ENCODE measurements around the gene SH2B2.
"Not testable (repeated sequence)": the region's sequence is repeated elsewhere in the genome, so short reads cannot be mapped to it uniquely, and the experiment has no call there.

Gene SH2B2

DNA sequence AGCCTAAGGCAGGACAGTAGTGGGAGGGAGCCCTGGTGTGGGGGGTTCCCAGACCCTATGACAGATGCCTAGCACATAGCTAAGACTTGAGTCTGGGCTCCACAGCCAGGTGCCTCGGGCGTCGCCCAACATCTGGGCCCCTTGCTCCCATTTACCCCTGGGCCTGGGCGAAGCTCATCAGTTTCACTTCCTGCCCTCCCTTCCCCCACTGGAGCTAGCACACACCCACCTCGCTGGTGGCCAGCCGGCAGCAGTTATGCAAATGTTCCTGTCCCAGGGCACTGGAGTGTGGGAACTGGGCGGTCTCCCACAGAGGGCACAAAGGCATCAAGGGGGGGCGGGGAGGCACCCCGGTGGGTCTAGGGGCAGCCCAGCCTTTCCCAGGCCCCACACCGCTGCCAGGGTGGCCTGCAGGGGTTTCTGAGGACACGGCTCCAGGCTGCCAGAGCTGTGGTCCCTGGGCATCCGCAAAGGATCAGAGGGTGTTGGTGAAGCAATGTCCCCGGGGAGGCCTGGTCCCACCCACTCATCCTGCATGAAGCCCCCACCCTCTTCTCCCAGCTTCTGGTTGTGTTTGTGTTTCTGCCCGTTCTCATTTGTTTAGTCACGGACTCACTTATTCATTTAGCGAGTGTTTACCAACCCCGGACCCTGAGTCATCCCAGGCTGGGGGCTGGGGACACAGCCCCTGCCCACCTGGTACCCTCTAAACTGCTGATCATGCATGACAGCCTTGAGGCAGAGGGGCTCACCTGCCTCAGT is 20.4 kb downstream of the SH2B2 start:
- no peak for DNase-seq (ENCODE audit: low read depth)

DNA sequence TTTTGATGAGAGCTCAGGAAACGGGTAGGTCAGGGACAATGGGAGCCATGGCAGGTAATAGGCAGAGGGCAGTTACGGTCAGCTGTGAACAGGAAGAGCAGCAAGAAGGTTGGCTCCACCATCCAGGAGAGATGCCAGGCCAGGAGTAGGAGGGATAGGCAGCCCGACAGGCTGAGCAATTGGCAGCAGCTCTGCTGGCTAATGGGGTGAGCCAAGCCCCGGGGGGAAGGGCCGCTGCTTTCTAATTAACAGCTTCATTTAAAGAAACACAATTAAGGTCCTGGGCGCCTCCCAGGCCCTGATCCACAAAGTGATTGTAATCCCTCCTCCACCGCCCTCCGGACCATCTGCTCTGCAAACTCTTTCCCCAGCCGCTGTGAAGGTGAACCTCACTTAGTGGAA is 23.7 kb downstream of the SH2B2 start:
- DNase-seq (ENCODE audit: low read depth) = no peak

DNA sequence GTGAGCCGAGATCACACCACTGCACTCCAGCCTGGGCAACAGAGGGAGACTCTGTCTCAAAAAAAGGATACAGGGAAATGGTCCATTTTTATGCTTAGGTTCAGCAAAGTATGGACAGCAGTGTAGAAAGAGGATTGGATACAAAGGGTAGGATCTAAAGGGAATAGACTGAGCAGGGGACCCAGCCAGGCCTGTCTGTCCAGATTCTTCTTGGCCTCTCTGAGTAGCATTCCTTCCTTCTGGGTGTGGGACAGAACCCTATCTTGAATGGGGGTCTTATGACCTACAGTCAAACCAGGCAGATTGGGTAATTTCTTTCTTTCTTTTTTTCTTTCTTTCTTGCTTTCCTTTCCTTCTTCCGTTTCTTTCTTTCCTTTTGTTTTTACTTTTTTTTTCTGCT is 25.6 kb downstream of the SH2B2 start:
- DNase-seq (ENCODE audit: low read depth) = no peak

DNA sequence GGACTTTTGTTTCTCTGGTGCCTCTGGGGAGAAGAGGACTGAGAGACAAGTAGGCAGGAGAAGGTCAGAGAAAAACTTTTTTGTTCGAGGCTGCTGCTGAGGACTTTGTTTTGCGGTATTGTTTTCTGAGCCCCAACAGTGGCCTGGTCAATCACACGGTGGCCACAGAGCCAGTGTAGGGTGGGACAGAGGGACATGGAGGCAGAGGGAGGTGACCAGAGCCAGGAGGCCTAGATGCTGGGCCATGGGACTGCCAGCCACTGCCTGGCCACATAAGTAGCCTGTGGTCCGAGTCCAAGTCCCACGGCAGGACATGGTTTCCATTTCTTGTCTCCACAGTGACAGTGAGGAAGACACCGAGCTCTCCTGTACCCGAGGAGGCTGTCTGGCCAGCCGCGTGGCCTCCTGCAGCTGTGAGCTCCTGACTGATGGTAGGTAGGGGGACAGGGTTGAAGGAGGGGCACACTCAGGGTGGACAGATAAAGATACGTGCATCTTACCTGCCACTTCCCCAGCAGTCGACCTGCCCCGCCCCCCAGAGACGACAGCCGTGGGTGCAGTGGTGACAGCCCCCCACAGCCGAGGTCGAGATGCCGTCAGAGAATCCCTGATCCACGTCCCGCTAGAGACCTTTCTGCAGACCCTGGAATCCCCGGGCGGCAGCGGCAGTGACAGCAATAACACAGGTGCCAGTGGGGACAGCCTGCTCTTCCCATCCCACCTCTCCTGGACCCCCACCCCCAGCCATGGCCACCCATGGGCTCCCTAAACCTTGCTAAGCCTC is 27.5 kb downstream of the SH2B2 start:
- no peak for DNase-seq (ENCODE audit: low read depth)

DNA sequence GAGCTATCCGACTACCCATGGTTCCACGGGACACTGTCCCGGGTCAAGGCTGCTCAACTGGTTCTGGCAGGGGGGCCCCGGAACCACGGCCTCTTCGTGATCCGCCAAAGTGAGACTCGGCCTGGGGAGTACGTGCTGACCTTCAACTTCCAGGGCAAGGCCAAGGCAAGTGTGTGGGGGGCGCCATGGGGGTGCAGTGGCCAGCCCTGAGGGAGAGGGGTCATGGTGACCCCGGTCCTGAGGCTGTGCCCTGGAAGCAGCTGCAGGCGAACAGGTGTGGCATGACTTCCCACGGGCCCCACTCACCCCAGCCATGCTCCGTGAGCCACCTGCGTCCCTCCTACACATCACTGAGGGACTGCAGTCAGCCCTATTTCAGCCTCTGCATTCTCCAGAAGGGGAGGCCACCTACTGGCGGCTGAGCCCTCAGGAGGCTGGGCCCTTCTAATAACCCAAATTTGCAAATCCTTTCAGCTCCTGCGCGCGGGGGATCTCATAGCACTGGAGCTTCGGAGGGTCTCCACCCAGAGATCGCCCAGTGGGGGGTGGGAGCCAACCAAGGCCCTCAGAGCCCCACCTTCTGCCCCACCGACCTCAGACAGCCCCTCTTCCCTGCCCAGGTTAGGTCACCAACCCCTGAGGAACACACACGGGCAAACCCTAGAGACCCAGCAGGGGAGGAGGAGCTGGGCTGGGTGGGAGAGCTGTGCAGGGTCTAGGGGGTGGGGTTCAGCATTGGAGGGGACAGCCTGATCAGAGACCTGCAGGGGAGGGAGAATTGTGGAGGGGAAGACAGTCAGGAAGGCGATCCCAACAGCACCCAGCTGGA is 30.8 kb downstream of the SH2B2 start:
- DNase-seq (ENCODE audit: low read depth) = no peak

DNA sequence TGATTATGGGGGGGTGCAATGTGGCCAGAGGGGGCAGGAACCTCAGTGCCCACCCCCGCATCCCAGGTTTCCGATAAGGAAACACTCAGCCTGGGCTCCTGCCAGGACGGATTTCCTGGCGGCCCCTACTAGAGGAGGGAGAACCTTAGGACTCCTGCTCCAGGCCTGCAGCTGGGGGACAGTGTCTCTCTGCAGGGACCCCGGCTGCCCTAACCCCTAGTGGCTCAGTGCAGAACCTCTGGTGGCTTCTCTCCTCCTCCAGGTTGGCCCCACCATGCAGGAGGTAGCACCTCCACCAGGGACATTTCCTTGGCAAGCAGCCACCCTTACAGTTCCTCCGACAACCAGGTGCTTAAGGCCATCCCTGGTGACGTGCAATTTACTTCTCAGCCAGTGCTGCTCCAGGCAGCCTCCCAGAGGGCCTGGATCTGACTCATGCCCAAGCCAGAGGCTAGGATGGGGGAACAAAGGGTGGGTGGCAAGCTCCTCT is 31.9 kb downstream of the SH2B2 start:
- DNase-seq (ENCODE audit: low read depth) = no peak

DNA sequence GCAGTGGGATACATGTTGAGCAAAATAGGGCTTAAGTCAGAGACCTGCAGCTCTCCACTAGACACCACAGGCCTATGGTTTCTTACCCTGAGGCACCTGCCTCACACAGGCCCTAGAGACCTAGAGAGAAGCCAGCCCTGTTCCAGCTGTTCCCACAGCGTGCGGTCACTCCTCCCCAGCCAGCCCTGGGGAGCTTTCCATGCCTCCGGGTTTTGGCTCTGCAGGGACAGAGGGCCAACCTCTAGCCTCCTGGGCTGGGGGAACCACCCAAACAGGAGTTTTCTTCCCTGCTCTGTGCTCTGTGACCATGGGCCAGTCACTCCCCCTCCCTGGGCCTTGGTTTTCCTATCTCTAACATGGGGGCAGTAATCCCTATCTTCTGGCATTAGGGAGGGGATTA is 33.0 kb downstream of the SH2B2 start:
- no peak for DNase-seq (ENCODE audit: low read depth)

DNA sequence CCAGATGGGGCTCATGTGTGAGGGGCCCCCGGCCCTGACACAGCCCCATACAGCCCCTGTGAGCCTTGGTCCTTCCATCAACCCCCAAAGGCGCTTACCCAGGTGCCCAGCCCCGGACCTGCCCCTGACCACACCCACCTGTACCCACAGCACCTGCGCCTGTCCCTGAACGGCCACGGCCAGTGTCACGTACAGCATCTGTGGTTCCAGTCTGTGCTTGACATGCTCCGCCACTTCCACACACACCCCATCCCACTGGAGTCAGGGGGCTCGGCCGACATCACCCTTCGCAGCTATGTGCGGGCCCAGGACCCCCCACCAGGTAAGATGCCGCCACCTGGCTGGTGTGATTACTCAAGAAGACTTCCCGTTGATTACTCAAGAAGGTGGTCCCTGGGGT is 33.5 kb downstream of the SH2B2 start:
- DNase-seq (ENCODE audit: low read depth) = no peak

DNA sequence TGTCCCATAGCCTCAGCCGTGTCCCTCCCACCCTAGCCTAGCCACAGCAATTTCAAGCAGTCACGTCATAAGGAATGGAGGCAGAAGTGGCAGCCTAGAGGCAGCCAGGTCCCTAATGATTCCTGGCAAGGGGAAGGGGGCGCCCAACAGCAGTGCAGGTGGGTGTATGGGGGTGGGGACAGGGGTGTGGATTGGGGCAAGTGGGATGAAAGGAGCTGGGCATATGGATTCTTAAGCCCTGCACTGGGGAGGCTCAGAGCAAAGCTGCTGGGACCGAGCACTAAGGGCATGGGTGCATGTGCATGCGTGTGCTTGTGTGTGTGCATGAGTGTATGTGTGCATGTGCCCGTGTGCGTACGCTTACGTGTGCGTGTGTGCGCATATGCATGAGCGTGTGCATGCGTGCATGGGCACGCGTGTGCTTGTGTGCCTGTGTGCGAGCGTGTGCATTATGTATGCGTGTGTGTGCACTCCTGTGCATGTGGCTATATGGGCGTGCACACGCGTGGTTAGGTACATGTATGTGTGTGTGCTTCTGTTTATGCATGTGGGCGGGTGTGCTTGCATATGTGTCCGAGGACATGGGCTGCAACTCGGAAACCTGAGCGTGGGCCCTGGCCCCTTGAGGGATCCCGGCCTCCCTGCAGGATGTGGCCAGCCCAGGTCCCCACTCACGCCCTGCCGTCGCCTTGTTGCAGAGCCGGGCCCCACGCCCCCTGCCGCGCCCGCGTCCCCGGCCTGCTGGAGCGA is 34.1 kb downstream of the SH2B2 start:
- no peak for DNase-seq (ENCODE audit: low read depth)

DNA sequence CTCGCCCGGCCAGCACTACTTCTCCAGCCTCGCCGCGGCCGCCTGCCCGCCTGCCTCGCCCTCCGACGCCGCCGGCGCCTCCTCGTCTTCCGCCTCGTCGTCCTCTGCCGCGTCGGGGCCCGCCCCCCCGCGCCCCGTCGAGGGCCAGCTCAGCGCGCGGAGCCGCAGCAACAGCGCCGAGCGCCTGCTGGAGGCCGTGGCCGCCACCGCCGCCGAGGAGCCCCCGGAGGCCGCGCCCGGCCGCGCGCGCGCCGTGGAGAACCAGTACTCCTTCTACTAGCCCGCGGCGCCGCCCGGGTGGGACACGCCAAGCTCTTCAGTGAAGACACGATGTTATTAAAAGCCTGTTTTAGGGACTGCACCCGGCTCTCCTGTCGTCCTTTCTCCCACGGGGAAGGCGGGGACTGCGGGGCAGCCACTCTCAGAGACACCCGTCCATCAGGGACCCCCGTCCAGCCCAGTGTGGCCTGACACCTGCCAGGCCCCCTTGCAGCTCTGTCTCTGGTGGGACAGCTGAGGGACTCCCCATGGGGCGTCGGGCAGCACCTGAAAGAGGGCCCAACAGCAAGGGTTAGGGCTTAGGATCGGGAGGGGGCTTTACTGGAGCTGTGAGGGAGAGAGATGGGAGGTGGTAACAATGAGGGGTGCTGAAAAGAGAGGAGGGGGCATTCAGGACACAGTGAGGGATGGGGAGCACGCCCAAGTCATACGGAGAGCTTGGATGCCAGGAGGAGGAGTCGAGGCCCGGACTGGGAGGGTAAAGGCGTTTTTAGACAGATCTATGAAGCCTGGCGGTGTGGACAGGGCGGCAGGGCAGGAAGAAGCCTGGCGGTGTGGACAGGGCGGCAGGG is 34.9 kb downstream of the SH2B2 start:
- DNase-seq (ENCODE audit: low read depth) = no peak

DNA sequence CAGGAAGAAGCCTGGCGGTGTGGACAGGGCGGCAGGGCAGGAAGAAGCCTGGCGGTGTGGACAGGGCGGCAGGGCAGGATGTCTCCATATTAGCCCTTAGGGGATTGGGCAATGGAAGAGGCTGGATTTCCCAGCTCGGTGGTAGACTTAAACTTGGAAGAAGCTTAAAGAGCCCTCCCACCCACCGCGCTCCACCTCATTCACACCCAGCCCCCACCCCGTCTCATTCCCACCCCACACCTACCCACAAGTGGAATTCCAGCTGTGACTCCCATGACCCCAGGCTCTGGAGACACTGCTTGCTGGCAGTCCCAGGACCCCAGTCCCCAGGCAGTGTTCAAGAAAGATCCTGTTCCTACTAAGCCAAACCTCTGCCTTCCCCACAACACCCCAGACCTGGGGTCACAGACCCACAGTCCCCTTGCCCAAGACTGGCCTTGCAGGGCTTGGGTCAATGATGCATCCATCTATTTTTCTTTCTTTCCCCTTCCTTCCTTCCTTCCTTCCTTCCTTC is 35.6 kb downstream of the SH2B2 start:
- no peak for DNase-seq (ENCODE audit: low read depth)

DNA sequence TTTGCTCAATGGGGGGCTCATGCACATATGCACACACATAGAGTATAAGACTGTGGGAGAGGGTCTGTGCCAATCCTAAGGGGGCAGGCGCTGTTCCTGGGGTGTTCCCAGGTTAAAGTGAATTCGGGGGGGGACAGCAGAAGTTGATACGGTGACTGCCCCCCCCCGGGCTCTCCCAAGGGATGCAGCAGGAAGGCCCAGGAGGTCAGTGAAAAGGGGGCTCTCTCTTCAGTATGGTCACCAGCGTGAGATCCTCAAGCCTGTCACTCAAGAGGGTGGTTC is 37.2 kb downstream of the SH2B2 start:
- DNase-seq (ENCODE audit: low read depth) = no peak

DNA sequence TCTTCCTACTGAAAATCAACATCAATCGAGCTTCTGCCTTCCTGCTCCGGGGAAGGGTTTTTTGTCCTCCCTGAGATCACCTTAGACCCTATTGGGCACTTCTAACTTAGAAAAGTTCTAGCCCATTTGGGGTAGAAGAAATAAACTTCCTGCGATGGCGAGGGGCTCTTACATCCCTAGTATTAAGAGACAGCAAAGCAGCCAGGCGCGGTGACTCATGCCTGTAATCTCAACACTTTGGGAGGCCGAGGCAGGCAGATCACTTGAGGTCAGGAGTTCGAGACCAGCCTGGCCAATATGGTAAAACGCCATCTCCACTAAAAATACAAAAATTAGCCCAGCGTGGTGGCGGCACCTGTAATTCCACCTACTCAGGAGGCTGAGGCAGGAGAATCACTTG is 38.4 kb downstream of the SH2B2 start:
- DNase-seq (ENCODE audit: low read depth) = not testable (repeated sequence)

DNA sequence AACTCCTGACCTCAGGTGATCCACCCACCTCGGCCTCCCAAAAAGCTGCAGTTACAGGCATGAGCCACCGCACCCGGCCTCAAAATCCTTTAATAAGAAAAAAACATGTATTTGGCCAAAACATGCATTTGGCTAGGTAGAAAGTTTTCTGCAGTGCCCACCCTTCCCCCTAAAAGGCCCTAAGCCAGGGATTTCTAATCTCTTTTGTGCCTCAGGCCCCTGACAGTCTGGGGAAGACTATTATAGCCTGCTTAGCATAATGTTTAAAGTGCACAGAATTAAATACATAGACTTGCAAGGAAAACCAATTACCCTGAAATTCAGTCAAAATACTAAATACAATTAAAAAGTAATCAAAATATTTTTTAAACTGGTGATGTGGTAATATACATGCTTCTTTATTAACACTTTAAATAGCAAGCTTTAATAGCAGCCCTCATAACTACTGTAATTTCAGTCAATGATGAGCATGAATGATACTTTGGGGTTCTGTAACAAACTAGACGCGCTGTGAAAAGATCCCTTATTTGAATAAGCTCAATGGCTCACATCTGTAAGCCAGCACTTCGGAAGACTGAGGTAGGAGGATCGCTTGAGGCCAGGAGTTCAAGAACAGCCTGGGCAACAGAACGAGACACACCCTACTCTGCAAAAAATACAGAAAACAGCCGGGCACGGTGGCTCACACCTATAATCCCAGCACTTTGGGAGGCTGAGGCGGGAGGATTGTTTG is 39.7 kb downstream of the SH2B2 start:
- no peak for DNase-seq (ENCODE audit: low read depth)

DNA sequence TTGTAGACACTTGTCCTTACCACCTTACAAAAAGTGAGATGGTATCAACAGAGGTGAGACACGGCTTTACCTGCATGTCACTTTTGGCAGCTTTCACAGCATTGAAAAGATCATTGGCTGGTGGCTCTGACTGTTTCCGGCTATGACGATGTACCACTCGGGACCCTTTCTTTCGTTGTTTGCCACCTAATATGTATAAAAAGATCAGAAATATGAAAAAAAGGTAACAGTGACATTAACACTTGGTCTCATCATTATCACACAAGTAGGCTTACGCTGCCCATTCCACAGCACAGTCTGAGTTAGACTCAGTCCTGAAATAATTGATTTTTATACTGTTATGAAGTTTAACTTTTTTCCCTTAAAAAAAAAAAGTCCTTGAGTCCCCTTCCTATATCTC is 40.5 kb downstream of the SH2B2 start:
- not testable (repeated sequence) for DNase-seq (ENCODE audit: low read depth)

DNA sequence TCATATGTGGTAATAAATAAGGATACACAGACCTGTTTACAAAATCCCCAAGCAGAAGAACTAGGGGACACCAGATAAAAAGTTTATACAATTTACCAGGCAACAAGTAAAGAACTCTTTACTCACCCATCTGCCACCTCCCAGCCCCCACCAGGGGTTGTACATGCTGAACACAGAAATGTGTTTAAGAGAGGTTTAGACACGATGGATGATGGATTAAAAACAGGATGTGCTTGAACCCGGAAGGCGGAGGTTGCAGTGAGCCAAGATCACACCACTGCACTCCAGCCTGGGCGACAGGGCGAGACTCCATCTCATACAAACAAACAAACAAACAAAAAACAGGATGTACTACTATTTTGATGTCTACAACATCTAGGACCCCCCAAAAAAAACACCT is 42.2 kb downstream of the SH2B2 start:
- not testable (repeated sequence) for DNase-seq (ENCODE audit: low read depth)

DNA sequence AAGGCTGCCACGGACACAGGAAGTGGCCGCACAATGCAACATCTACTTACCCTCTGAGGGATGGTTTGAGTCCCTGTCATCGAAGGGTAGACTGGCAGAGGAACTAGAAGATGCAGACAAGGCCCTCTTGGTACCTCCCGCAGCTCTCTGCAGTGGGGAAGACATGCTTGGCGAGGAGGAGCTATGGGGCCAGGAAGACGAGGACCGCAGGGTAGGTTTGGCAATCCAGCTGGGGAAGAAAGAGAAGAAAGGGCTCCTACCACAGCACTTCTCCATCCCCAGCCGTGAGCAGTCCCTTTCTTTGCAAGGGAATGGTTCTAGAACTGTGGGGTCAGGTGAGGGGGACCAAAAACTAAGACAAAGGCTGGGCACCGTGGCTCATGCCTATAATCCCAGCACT is 42.7 kb downstream of the SH2B2 start:
- not testable (repeated sequence) for DNase-seq (ENCODE audit: low read depth)

DNA sequence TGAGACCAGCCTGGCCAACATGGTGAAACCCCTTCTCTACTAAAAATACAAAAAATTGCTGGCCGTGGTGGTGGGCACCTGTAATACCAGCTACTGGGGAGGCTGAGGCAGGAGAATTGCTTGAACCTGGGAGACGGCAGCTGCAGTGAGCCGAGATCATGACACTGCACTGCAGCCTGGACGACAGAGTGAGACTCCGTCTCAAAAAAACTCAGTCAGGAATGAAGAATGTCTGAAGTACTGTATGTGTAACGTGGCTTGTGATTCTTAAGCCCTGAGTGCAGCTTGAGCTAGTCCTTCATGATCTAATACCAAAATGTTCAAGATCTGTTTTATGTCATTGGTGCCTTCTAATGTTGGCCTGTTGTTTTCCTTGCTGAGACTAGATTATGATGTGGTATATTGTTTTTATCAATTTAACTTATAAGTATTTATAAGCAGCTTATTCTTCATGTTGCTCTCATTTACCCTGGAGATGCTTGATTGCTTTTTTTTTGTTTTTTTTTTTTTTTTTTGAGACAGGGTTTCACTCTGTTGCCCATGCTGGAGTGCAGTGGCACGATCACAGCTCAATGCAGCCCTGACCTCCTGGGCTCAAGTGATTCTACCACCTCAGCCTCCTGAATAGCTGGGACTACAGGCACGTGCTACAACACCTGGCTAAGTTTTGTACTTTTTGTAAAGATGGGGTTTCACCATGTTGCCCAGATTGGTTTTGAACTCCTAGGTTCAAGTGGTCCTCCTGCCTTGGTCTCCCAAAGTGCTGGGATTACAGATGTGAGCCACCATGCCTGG is 44.2 kb downstream of the SH2B2 start:
- DNase-seq (ENCODE audit: low read depth) = not testable (repeated sequence)

DNA sequence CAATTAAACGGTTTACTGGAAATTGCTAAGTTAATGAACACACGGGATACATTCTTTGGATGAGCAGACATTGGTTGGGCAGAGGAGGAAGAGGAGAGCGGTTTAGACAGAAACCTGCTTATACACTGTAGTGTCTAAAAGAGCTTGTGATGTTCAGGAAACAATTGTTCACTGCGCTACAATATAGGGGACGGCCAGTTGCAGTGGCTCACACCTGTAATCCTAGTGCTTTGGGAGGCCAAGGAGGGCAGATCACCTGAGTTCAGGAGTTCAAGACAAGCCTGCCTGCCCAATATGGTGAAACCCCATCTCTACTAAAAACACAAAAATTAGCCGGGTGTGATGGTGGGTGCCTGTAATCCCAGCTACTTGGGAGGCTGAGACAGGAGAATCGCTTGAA is 48.9 kb downstream of the SH2B2 start:
- not testable (repeated sequence) for DNase-seq (ENCODE audit: low read depth)
